Retinal pigment epithelial cell (primary cell): ENCODE data around the gene VPS13D.
"Not testable (repeated sequence)": the region's sequence is repeated elsewhere in the genome, so short reads cannot be mapped to it uniquely, and the experiment has no call there.

Source experiments
- DNase-seq: peaks from one replicate; pipeline ENCODE4 v3.0.0-alpha.2; 2010; ENCODE audit warnings: low read depth
- H3K4me3 ChIP-seq: 2 replicates; pipeline ENCODE4 v1.5.1; 2011; ENCODE audit warnings: mild to moderate bottlenecking, low read length, control low read depth, moderate library complexity
- TF ChIP-seq, protein P1 (sequence below): conservative IDR thresholded peaks from 2 replicates; pipeline ENCODE4 v1.5.1; 2011; ENCODE audit warnings: low read depth, low read length, control low read depth, inconsistent platforms

VPS13D gene

GRCh38 chr1:12386130-12386529 lies 156.3 kb downstream of the VPS13D start:
- TF ChIP-seq, protein P1, sequence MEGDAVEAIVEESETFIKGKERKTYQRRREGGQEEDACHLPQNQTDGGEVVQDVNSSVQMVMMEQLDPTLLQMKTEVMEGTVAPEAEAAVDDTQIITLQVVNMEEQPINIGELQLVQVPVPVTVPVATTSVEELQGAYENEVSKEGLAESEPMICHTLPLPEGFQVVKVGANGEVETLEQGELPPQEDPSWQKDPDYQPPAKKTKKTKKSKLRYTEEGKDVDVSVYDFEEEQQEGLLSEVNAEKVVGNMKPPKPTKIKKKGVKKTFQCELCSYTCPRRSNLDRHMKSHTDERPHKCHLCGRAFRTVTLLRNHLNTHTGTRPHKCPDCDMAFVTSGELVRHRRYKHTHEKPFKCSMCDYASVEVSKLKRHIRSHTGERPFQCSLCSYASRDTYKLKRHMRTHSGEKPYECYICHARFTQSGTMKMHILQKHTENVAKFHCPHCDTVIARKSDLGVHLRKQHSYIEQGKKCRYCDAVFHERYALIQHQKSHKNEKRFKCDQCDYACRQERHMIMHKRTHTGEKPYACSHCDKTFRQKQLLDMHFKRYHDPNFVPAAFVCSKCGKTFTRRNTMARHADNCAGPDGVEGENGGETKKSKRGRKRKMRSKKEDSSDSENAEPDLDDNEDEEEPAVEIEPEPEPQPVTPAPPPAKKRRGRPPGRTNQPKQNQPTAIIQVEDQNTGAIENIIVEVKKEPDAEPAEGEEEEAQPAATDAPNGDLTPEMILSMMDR, result no peak
- DNase-seq, result no peak
- no peak overlapping the region for H3K4me3 ChIP-seq

DNA sequence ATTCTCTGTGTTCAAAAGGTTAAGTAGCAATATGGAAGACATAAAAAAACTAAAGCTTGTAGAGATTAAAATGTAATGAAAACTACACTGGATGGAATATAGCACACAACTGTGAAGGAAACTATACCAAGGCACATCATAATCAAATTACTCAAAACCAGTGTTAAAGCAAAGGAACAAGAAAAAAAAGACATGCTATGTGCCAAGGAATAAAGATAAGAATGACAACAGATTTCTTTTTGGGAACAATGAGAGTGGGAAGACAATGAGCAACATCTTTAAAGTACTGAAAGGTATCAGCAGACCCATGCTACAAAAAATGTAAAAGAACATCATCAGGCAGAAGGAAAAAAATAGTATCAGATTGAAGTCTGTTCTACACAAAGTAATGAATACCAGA lies 157.8 kb downstream of the VPS13D start:
- DNase-seq, result no peak
- H3K4me3 ChIP-seq, result no peak overlapping the region
- TF ChIP-seq, protein P1, result no peak

DNA sequence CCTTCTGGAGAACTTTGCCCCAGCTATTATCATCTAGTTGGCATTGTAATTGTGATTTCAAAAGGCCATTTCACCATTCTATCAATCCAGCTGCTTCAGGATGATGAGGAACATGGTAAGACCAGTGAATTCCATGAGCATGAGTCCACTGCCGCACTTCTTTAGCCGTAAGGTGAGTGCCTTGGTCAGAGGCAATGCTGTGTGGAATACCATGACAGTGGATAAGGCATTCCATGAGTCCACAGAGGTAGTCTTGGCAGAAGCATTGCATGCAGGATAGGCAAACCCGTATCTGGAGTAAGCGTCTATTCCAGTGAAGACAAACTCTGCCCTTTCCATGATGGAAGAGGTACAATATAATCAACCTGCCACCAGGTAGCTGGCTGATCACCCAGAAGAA lies 160.5 kb downstream of the VPS13D start:
- not testable (repeated sequence) for DNase-seq, H3K4me3 ChIP-seq

DNA sequence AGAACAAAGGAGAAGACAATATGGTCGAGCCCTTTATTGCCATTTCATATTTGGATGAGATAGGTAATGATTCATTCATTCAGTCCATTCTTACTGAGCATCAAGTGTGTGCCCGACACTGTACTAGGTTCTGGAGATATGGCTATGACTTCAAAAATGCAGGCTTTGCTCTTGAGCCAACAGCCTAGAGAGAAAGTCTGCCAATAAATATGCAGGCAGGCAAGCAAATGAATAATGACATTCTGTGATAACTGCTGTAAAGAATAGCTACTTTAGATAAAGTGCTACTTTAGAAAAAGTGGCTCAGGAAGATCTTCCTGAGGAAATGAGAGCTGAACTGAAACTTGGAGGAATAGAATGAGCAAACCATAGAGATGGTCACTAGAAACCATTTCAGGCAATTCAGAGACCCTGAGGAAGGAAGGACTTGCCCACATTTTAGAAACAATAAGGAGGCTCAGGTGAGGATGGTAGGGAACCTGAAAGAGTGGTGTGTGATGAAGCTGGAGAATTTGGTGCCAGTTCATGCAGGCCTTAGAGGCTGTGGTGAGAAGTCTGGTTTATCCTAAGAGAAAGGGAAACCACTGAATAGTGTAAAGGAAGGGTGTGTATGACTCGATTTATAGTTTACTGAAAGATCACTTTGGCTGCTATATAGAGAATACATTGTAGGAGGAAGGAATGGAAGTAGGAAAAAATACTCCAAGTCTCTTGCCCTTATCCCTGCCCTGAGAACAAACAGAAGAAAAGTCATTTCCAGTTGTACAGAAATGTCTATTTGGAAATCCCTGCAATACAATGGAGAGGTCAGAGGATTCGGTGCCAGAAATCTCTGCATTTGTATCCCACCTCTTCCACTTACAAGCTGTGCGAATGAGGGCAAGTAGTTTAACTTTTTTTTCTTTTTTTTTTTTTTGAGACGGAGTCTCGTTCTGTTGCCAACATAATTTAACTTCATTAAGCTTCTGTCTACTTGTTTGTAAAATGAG lies 167.9 kb downstream of the VPS13D start:
- TF ChIP-seq, protein P1, result no peak
- DNase-seq, result no peak
- no peak overlapping the region for H3K4me3 ChIP-seq

- no peak overlapping the region for H3K4me3 ChIP-seq
- no peak for DNase-seq
- TF ChIP-seq, protein P1, result no peak
Measured at GRCh38 chr1:12398479-12398878, 168.6 kb downstream of the VPS13D start.

GRCh38 chr1:12400027-12400693 lies 170.3 kb downstream of the VPS13D start:
- no peak for DNase-seq
- TF ChIP-seq, protein P1, result no peak
- no peak overlapping the region for H3K4me3 ChIP-seq

DNA sequence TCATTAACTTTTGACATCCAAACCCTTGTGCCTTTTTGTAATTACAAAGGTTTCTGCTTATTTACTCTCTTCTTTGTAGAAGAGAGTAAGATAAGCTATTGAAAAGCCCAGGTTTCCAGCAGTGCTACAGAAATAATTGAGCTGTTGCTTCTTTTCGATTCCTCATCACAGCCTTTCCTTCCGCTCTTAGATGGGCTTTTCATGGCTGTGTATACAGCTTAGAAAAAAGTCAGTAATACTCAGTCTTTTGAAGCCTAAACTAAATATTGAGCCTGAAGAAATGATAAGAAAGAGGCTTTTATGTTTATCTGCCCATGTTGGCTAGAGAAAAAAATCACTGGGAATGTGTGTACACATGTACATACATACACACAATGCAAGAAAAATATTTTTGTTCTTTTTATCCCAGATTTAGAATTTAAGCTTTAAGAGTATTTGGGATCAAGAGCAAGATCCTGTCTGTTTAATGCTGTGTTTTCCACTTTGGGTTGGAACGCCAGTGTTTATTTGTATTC lies 172.4 kb downstream of the VPS13D start:
- TF ChIP-seq, protein P1, result no peak
- H3K4me3 ChIP-seq, result no peak overlapping the region
- no peak for DNase-seq
